HG02938 (cell line): ENCODE results near the gene ZNF423.

ENCODE experiments used
- ATAC-seq: cut with Tn5 transposase; IDR thresholded peaks from one replicate; pipeline ENCODE4 v1.9.1; 2021; ENCODE audit warnings: mild to moderate bottlenecking, moderate library complexity; ENCODE audit not compliant: unreplicated experiment

Gene ZNF423

DNA sequence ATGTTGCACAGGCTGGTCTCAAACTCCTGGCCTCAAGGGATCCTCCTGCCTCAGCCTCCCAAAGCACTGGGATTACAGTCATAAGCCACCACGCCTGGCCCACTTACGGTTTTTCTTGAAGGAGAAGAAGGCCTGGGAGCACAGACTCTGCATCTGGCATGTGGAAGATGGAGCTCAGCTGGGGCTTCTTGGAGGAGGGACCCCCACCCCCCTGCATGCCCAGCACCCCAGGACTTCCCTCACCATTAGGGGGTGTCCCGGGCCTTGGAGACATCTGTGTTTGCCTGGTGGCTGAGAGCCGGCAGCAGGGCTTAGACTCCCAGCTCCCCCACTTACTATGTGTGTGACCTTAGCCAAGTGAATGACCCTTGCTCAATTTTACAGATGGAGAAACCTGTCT is 204.7 kb downstream of the ZNF423 start:
- ATAC-seq: no peak

DNA sequence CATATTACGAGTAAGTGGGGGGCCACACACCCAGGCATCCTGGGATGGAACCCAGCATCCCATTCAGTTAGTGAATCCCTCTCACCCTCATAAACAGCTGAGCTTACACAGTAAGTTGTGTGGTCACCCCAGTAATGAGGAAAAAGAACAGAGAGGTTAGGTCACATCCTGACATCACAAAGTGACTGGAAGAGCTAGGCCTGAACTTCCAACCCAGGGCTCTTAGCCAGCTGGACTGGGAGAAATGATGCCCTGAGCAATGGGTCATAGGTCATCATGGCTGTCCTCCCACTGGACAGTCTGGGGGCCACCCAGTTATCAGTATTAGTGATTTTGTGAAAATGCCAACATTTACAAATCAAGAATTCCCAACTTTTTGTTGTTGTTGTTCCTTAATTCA is 205.3 kb downstream of the ZNF423 start:
- no peak for ATAC-seq

DNA sequence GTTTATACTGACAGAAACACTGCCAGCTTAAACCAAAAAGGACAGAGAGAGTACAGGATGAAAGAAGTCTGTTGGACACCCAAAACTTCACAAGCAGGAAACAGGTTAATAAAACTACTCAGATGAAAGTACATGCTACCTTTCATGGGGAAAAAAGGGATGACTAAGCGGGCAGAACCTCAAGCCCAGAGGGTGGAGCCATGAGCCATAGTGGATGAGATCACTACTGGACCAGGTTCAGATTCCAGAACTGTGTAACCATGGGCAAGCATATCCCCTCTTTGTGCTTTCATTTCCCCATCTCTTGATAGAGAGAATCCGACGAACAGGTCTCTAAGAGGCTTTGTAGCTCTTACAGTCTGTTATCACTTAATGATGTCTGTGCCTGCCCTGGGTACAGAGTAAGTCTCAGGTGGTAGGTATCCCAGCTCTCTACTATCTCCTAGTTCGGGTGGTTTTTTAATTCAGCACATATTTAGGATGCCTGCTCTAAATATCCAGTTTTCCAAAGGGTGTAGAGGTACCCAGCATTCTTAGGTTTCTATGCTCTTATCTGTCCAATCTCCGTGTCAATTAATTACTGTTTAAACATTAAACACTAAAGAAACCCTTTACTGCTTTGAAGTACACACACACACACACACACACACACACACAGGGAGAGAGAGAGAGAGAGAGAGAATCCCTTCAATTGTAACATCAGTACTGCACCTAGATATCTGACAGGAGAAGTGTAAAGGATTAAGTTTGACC is 206.7 kb downstream of the ZNF423 start:
- ATAC-seq: no peak

DNA sequence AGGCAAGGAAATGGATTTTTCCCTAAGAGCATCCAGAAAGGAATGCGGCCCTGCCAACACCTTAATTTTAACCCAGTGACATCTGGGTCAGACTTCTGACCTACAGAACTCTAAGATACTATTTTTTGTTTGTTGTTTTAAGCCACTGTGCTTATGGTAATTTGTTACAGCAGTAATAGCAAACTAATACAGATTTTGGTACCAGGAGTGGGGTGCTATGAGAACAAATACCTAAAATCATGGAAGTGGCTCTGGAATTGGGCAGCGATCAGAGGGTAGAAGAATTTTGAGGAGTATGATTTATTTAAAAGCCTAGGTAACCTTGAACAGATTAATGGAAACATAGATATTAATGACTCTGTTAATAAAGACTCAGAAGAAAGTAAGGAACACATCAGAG is 208.2 kb downstream of the ZNF423 start:
- no peak for ATAC-seq

DNA sequence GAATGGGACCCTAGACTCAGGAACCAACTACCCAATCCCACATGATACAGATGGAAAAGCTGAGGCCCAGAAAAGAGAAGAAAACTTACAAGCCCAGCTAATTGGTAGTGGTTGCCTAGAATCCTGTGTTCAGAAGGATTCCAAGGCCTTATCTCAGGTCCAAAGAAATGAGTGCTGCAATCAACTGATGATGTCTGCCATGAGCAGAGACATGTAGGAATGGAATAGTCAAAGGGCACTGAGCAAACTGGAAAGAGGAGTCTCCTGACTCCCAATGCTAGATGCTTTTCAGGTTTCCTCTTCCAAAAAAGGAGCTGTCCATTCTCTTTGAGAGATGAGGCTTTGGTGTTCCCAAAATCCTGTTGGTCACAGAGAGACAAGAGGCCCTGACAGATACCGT is 210.6 kb downstream of the ZNF423 start:
- ATAC-seq: no peak

DNA sequence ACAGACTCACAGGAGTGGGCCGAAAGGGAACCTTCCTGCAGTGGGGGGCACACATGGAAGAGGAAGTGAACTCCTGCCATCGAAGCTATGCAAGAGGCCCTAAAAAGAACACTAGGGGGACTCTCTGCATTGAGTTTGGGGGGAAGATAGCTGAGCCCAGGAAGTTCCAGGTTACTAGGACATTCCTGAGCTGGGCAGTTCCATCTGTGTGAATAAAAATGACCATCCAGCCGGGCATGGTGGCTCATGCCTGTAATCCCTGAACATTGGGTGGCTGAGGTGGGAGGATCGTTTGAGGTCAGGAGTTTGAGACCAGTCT is 211.8 kb downstream of the ZNF423 start:
- no peak for ATAC-seq

DNA sequence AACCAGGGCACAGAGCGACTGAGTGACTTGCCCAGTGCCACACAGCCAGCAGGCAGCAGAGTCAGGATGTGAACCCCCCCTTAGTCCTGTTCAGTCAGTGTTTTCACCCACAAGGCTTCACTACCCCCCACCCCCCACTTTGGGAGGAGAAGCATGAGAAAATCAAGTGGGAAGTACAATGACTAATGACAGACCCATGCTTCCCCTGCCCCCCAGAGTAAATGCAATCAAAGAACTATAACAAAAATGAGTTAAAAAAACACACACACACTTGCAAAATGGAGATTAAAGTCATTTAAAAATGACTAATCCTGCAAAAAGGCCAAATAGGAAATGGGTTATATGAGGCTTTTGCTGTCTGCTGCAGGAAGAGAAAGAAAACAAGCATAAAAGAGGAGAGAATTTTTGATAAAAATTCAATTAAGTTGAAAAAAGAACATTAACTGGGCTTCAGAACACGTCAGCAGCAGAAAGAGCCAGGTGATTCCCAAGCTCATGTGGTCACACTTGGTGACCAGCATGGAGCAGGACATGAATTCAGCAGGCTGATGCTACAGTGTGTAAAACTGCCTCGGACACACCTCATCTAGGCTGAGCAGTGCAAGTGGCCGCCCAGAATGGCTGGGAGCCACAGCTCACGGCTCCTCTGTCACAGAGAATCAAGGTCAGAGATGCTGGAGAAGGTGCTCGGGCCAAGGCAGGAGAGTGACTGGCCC is 212.3 kb downstream of the ZNF423 start:
- no peak for ATAC-seq

DNA sequence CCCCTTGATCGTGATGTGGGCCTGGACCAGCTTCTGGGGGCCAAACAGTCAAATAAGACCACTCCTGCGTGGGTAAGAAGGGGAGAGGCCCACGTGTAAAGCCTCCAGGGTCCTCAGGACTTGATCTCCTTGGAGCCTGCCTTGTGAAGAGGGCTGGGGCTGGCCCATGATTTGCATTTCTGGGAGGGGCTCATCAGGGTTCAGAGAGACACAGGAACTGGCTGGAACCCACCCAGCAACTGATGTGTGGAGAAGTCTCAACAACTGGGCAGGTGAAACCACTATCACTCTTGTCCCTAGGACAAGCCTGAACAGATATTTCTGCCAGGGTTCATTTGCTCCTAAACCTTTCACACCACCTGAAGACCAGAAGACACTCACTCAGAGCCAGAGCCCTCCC is 214.7 kb downstream of the ZNF423 start:
- ATAC-seq: no peak

DNA sequence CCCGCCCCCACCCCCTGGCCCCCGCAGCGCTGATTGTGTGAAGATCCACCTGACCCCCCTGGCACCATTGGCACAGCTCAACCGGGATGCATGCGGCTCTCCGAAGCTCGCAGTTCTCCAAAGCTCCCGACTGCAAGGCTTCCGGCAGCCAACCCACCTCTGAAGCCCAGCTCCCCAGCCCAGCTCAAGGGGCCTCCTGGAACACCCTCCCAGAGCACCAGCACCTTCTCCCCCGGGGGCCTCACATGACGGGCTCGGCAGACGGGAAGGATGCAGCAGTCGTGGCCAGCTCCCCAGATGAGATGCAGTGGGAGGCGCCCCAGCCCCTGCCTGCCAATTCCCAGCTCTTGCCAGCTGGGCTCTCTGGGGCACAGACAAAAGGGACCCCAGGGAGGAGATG is 215.3 kb downstream of the ZNF423 start:
- ATAC-seq: no peak

DNA sequence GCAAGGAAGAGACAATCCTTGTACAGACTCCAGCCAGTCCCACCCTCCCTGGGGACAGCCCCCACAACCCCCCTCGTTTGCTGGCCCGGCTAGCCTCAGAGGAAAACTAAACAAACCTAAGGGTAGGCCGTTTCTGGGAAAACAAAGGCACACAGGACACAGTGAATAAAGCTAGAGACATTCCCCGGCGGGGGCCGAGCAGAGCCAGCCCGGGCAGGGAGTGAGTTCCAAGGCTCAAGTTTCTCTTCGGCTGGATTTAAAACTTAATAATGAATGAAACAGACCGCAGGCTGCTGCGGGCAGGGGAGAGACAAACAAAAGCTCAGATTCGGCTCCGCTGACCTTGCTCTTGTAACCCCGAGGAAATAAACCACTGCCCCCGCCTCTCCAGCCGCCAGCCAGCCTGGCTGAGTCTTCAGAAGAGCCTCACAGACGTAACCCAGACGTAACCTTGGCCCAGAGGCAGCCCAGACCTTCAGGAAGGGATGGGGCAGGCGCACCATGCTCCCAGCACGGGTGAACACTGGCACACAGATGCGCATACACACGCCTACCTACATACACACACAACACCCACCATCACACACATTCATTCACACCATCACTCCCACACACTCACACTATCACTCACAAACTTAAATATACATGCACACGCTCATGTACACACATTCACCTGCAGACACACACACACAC is 216.0 kb downstream of the ZNF423 start:
- ATAC-seq: no peak

DNA sequence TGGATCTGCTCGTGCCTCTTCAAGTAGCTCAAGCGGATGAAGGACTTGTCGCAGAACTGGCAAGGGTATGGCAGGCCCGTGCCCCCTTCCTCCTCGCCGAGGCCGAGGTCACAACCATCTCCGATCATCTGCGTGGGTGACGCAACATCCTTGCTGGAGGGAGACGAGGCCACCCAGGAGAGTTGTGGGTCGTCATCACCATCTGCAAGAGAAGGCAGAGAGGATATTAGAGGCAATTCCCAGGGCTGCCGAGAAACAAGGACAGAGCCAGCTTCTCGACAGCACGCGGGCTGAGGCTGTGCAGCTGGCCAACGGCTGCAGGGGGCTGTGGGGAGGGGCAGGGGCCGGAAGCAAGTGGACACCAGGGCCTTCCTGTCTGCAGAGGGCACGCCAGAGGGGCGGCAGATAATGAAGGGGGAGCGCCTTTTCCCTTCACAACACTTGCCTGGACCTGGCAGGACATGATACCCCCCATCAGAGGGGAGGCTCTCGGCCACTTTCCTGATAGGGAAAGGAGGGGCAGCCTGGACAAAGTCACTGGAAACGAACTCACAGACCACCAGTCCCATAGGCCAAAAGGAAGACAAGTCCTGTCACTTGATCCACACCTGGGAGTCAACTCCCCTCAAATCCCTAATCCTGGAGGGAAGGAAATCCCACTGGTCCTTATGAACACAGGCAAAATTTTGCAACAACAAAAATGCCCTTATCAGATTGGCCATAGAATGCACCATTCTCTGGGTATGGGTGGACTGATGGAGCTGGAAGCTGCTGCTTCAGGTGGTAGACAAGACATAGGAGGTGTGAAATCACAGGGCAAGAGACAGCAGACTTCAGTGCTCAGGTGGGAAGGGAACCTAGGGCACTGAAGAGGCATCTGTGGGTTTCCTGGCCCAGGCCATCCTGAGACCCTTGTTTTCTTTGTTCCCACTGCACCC is 217.0 kb downstream of the ZNF423 start:
- ATAC-seq: no peak

DNA sequence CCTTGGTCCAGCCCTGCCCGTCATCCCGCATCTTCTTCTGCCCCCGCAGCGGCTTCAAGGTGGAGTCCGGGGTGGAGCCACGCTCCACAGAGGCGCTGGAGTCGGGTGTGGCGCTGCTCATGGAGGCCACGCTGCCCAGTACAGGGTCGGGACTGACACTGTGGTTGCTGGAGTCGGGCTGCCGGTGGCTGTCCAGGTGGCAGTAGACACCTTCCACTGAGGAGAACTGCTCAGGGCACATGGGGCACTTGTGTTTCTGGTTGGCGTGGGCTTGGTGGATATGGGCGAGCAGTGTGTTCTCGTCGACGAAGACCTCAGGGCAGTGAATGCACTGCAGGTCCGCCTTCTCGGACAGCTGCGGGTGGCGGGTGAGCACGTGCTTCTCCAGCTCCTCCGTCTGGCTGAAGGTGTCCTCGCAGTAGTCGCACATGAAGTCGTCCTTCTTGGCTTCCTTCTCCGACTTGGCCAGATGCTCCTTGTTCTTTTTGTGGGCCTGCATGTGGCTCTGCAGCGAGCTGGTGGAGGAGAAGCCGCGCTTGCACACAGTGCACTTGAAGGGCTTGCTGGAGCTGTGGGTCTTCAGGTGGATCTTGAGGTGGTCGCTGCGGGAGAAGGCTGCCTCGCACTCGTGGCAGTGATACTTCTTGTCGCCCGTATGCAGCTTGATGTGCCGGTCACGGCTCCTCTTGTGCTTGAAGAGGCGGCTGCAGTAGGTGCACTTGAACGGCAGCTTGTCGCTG is 217.8 kb downstream of the ZNF423 start:
- no peak for ATAC-seq

DNA sequence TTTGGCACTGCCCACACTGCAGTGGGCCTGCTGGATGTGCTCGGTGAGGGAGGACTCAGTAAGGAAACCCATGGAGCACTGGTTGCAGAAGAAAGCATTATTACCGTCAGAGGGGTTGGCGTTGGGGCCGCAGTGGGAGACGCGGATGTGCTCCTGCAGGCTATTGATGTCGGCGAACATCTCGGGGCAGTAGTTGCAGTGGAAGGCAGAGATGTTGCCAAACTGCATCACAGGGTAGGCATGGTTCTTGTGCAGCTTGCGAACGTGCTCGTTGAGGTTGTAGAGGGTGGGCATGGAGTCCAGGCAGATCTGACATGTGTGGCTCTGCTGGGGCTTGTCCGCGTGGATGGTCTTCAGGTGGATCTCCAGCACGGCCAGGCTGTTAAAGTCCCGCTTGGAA is 218.4 kb downstream of the ZNF423 start:
- no peak for ATAC-seq

DNA sequence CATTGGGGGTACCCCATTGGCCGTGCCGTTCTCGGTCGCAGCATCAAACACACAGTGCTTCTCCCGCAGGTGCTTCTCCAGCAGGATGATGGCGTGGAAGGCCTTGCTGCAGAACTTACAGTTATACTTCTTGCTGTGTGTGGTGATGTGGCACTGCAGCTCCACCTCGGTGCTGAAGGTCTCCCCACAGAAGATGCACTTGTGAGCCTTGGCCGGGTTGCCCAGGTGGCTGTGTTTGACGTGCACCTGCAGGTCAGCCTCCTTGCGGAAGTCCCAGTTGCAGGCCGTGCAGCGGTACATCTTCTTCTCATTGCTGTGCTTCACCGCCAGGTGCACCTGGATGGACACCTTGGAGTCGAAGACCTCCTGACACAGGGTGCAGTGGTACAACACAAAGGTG is 219.3 kb downstream of the ZNF423 start:
- no peak for ATAC-seq

DNA sequence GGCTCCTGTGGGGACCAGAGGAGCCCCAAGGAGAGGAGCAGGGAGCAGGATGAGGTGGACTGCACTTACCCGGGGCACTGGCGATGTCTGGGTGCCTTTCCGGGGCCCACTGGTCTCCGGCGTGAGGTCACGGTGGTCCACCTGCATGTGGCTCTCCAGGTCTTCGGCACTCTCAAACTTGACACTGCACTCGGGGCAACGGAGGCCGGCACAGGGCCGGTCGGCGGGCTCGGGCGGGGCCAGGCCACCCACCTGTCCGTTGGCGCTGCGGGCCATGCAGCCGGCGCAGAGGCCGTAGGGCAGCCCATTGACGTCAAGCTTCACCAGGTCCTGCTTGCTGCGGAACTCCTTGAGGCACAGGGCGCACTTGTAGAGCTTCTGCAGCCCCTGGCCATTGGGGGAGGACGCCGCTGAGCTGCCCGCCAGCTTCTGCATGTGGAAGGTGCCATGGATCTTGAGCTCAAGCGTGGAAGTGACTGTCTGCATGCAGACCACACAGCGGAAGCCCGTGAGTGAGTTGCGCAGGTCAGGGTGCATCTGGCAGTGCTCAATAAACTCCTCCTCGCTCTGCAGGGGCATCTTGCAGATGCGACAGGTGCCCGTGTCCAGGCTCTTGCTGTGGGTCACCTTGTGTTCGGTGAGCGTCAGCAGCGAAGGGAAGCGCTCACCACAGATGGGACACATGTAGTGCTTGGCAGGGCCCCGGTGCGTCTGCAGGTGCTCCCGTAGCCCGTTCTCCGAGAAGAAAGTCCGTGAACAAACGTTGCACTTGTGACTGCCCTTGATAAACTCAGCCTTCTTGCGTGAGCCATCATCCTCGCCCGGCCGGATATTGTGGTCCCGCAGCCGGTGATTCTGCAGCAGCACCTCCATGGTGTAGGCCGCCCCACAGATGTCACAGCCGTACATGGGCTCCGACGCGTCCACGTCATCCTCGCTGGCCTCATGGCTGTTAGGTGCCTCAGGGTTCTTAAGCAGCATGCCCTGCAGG is 220.0 kb downstream of the ZNF423 start:
- no peak for ATAC-seq

DNA sequence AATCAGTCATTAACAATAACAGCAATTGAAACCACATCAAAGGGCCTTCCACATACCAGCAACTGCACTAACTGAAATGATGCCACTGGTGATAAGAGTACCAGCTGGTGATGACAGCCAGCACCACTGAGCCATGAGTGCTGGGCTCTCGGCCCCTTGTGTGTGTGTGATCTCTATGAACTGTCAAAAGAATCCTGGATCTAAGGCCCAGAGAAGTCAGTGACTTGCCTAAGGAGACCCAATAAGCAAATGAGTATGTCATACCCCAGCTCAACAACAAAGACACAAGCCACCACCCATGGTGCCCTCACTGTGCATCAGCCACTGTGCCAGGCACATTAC is 220.9 kb downstream of the ZNF423 start:
- no peak for ATAC-seq

DNA sequence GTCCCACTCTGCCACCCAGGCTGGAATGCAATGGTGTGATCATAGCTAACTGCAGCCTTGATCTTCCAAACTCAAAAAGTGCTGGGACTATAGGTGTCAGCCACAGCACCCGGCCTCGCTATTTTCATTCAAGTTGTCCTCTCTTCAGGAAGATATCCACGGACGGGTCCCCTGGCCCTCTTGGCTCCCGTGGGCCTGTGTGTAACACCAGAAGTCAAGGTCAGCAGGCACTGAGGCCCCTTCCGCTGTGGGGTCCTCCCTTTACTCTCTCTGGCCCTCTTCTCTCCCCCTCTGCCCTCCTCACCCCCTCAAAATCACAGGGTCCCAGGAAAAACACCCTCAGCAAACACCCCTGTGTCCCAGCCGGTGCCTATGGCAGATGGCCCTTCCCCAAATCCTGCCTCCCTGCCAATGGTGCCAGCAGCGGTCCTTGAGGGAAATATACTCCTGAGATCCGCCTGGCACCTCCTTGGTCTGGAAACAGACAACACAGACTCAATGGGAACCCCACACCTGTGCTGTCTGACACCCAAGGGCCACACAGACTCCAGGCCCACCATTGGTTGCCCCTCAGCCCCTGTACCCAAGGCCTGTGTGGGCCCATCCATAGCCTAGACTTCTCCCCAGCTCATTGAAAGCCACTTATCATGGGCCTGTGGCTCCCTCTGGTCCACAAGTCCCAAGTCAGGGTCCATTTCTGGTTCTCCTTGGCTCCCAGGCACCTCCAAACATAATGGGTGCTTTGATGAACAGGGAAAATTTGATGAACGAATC is 221.5 kb downstream of the ZNF423 start:
- ATAC-seq: no peak

DNA sequence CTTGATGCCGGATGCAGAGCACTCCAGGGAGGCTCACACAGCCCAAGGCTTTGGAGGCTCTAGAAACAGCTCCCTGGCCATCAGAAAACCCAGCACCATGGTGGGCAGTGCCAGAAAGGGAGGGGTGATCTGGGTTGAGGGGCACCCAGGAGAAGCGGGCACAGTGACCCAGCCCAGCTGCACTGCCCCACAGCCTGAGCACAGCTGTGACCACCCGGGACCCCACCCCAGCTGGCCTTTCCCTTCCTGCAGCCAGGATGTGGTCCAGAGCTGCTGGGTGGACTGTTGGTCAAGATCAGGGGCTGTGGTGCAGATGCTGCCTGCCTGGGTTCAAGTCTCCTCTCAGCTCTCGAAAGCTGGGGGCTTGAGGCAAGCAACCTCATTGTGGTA is 223.1 kb downstream of the ZNF423 start:
- ATAC-seq: no peak
